H1 (cell line): ENCODE data around the gene FGF19. TPM values are rescaled to one million over a fixed set of nuclear protein-coding genes. Genes with fewer than 3 reads are reported as not detected.

Experiments used
- BRCA1 ChIP-seq: IDR thresholded peaks from 2 replicates; pipeline ENCODE4 v1.6.1; 2012; ENCODE audit warnings: low read depth, low read length, improper control_type of control experiment
- CHD2 ChIP-seq: IDR thresholded peaks from 2 replicates; pipeline ENCODE4 v1.6.1; 2012; ENCODE audit warnings: low read length, improper control_type of control experiment
- RFX5 ChIP-seq: IDR thresholded peaks from 2 replicates; pipeline ENCODE4 v1.6.1; 2011; ENCODE audit warnings: low read depth, low read length, improper control_type of control experiment, borderline replicate concordance
- SAP30 ChIP-seq: fragments of 300-600 bp; sonication (generic); IDR thresholded peaks from 2 replicates; pipeline ENCODE4 v1.7.1; 2012; ENCODE audit warnings: low read length, moderate library complexity, mild to moderate bottlenecking, inconsistent platforms; ENCODE audit not compliant: insufficient read depth, insufficient replicate concordance
- polyA plus RNA-seq, 7 experiments: library from polyadenylated mRNA; depleted of rRNA in 3 of 7; stranded (reverse) in 5 of 7; unstranded in 2 of 7; fragments of >200 nt in 5 of 7; fragments of 200-250 nt in 2 of 7; gene quantifications; 1 replicate in 5 of 7; 2 replicates in 1 of 7; 4 replicates in 1 of 7; pipeline versions ENCODE4 v1.2.1 to v1.2.3, GENCODE V29; 2011 to 2013; ENCODE audit warnings: missing spikeins in 2 of 7, mixed read lengths in 2 of 7
- total RNA-seq: library from RNA; stranded (reverse); fragmentation: NEBNext Ultra II Directional; extraction: Animal tissue kit (Norgen Biotek cat#: 25700); gene quantifications from 2 replicates; pipeline ENCODE4 v1.2.1, GENCODE V29; 2021
- TF ChIP-seq, protein P1 (sequence below): fragments of 300-600 bp; sonication (generic); IDR thresholded peaks from 2 replicates; pipeline ENCODE4 v1.7.1; 2012; ENCODE audit warnings: low read length, moderate library complexity, mild to moderate bottlenecking, inconsistent platforms; ENCODE audit not compliant: insufficient replicate concordance
- TF ChIP-seq, protein P2 (sequence below): IDR thresholded peaks from 2 replicates; pipeline ENCODE4 v1.6.1; 2011; ENCODE audit warnings: low read depth, mild to moderate bottlenecking, low read length; ENCODE audit not compliant: insufficient read depth
- TF ChIP-seq, protein P3 (sequence below): IDR thresholded peaks from 2 replicates; pipeline ENCODE4 v1.6.1; 2011; ENCODE audit warnings: low read length, improper control_type of control experiment

Gene FGF19
- total and polyA plus RNA-seq, 2 of the 8 experiments (the other 6 are each of a cell fraction or from before 2014, with no cell fraction given): 9.6 to 14.8 TPM

DNA sequence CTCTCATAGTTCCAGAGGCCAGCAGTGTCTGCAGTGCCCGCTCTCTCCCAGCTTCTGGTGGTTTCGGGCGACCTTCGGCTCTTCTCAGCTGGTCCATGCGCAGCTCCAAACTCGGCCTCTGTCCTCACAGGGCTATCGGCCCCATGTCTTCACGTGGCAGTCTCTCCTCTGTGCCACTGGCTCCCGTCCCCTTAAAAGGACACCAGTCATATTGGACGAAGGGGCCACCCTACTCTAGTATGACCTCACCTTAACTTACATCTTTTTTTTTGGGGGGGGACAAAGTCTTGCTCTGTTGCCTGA is 42.5 kb downstream of the FGF19 start (continued):
- TF ChIP-seq, protein P1, sequence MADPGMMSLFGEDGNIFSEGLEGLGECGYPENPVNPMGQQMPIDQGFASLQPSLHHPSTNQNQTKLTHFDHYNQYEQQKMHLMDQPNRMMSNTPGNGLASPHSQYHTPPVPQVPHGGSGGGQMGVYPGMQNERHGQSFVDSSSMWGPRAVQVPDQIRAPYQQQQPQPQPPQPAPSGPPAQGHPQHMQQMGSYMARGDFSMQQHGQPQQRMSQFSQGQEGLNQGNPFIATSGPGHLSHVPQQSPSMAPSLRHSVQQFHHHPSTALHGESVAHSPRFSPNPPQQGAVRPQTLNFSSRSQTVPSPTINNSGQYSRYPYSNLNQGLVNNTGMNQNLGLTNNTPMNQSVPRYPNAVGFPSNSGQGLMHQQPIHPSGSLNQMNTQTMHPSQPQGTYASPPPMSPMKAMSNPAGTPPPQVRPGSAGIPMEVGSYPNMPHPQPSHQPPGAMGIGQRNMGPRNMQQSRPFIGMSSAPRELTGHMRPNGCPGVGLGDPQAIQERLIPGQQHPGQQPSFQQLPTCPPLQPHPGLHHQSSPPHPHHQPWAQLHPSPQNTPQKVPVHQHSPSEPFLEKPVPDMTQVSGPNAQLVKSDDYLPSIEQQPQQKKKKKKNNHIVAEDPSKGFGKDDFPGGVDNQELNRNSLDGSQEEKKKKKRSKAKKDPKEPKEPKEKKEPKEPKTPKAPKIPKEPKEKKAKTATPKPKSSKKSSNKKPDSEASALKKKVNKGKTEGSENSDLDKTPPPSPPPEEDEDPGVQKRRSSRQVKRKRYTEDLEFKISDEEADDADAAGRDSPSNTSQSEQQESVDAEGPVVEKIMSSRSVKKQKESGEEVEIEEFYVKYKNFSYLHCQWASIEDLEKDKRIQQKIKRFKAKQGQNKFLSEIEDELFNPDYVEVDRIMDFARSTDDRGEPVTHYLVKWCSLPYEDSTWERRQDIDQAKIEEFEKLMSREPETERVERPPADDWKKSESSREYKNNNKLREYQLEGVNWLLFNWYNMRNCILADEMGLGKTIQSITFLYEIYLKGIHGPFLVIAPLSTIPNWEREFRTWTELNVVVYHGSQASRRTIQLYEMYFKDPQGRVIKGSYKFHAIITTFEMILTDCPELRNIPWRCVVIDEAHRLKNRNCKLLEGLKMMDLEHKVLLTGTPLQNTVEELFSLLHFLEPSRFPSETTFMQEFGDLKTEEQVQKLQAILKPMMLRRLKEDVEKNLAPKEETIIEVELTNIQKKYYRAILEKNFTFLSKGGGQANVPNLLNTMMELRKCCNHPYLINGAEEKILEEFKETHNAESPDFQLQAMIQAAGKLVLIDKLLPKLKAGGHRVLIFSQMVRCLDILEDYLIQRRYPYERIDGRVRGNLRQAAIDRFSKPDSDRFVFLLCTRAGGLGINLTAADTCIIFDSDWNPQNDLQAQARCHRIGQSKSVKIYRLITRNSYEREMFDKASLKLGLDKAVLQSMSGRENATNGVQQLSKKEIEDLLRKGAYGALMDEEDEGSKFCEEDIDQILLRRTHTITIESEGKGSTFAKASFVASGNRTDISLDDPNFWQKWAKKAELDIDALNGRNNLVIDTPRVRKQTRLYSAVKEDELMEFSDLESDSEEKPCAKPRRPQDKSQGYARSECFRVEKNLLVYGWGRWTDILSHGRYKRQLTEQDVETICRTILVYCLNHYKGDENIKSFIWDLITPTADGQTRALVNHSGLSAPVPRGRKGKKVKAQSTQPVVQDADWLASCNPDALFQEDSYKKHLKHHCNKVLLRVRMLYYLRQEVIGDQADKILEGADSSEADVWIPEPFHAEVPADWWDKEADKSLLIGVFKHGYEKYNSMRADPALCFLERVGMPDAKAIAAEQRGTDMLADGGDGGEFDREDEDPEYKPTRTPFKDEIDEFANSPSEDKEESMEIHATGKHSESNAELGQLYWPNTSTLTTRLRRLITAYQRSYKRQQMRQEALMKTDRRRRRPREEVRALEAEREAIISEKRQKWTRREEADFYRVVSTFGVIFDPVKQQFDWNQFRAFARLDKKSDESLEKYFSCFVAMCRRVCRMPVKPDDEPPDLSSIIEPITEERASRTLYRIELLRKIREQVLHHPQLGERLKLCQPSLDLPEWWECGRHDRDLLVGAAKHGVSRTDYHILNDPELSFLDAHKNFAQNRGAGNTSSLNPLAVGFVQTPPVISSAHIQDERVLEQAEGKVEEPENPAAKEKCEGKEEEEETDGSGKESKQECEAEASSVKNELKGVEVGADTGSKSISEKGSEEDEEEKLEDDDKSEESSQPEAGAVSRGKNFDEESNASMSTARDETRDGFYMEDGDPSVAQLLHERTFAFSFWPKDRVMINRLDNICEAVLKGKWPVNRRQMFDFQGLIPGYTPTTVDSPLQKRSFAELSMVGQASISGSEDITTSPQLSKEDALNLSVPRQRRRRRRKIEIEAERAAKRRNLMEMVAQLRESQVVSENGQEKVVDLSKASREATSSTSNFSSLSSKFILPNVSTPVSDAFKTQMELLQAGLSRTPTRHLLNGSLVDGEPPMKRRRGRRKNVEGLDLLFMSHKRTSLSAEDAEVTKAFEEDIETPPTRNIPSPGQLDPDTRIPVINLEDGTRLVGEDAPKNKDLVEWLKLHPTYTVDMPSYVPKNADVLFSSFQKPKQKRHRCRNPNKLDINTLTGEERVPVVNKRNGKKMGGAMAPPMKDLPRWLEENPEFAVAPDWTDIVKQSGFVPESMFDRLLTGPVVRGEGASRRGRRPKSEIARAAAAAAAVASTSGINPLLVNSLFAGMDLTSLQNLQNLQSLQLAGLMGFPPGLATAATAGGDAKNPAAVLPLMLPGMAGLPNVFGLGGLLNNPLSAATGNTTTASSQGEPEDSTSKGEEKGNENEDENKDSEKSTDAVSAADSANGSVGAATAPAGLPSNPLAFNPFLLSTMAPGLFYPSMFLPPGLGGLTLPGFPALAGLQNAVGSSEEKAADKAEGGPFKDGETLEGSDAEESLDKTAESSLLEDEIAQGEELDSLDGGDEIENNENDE: no peak
- TF ChIP-seq SAP30 (no peak), BRCA1 (no peak), RFX5 (no peak), CHD2 (no peak)
- TF ChIP-seq, protein P2, sequence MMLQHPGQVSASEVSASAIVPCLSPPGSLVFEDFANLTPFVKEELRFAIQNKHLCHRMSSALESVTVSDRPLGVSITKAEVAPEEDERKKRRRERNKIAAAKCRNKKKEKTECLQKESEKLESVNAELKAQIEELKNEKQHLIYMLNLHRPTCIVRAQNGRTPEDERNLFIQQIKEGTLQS: no peak
- TF ChIP-seq, protein P3, sequence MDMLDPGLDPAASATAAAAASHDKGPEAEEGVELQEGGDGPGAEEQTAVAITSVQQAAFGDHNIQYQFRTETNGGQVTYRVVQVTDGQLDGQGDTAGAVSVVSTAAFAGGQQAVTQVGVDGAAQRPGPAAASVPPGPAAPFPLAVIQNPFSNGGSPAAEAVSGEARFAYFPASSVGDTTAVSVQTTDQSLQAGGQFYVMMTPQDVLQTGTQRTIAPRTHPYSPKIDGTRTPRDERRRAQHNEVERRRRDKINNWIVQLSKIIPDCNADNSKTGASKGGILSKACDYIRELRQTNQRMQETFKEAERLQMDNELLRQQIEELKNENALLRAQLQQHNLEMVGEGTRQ: no peak
